ENCODE measurements around the gene TBC1D2B. TPM values are rescaled to one million over a fixed set of nuclear protein-coding genes. Genes with fewer than 3 reads are reported as not detected.
"Not testable (repeated sequence)": the region's sequence is repeated elsewhere in the genome, so short reads cannot be mapped to it uniquely, and the experiment has no call there.

TBC1D2B gene
- total RNA-seq, 6 donors from 2014 or later = 31.5 to 103 (median 64.2) TPM

GRCh38 chr15:77969055-77969454 lies 108.5 kb downstream of the TBC1D2B start:
- H3K27ac ChIP-seq = no peak overlapping the region
- ATAC-seq (ENCODE audit: low FRiP score in 2 of 2) (no peak), DNase-seq (no peak)
- WGBS, 2 donors = 87 to 91% methylated on average over 2 of the region's 2 CpGs
- TF ChIP-seq POLR2A (IDR thresholded peaks at IDR 0.05) (no peak), POLR2AphosphoS5 (IDR thresholded peaks at IDR 0.05) (no peak), EP300 (IDR thresholded peaks at IDR 0.05) (no peak)
- TF ChIP-seq, protein P1, sequence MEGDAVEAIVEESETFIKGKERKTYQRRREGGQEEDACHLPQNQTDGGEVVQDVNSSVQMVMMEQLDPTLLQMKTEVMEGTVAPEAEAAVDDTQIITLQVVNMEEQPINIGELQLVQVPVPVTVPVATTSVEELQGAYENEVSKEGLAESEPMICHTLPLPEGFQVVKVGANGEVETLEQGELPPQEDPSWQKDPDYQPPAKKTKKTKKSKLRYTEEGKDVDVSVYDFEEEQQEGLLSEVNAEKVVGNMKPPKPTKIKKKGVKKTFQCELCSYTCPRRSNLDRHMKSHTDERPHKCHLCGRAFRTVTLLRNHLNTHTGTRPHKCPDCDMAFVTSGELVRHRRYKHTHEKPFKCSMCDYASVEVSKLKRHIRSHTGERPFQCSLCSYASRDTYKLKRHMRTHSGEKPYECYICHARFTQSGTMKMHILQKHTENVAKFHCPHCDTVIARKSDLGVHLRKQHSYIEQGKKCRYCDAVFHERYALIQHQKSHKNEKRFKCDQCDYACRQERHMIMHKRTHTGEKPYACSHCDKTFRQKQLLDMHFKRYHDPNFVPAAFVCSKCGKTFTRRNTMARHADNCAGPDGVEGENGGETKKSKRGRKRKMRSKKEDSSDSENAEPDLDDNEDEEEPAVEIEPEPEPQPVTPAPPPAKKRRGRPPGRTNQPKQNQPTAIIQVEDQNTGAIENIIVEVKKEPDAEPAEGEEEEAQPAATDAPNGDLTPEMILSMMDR (IDR thresholded peaks at IDR 0.05) = no peak
- no peaks in the 10 kb centered on the region for H3K9me3 ChIP-seq
- no peaks in the 10 kb centered on the region for H3K27me3 ChIP-seq
- no peaks in the 10 kb centered on the region for H3K36me3 ChIP-seq
- H3K4me3 ChIP-seq = no peak overlapping the region
- H3K4me1 ChIP-seq = peaks cover 4 to 5% (median 5%) of the 10 kb centered on the region in 4 donors

- Histone ChIP-seq H3K27me3 (no peaks in the 10 kb centered on the region), H3K9me3 (no peaks in the 10 kb centered on the region), H3K27ac (no peak overlapping the region), H3K36me3 (no peaks in the 10 kb centered on the region), H3K4me1 (no peaks in the 10 kb centered on the region), H3K4me3 (no peak overlapping the region)
- DNase-seq (no peak), ATAC-seq (ENCODE audit: low FRiP score in 2 of 2) (no peak)
- no peak for TF ChIP-seq EP300 (IDR thresholded peaks at IDR 0.05)
- TF ChIP-seq, protein P1 (IDR thresholded peaks at IDR 0.05) = no peak
- TF ChIP-seq POLR2A (IDR thresholded peaks at IDR 0.05) = no peak
- TF ChIP-seq POLR2AphosphoS5 (IDR thresholded peaks at IDR 0.05) = no peak
- whole genome bisulfite sequencing, 2 donors = 59 to 60% methylated on average over 1 of the region's 1 CpG
These were observed 109.7 kb downstream of the TBC1D2B start for GRCh38 chr15:77967798-77968197.

DNA sequence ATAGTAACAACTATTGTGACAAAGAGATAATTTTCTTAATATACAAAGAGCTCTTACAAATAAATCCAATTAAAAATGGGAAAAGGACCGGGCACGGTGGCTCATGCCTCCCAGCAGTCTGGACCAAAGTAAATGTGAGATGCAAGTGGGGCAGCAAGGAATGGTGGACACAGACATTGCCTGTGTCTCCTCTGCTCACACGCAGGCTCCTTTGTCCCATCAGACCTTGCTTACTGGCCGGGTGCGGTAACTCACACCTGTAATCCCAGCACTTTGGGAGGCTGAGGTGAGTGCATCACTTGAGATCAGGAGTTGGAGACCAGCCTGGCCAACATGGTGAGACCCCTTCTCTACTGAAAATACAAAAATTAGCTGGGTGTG lies 110.3 kb downstream of the TBC1D2B start:
- DNase-seq = not testable (repeated sequence)

DNA sequence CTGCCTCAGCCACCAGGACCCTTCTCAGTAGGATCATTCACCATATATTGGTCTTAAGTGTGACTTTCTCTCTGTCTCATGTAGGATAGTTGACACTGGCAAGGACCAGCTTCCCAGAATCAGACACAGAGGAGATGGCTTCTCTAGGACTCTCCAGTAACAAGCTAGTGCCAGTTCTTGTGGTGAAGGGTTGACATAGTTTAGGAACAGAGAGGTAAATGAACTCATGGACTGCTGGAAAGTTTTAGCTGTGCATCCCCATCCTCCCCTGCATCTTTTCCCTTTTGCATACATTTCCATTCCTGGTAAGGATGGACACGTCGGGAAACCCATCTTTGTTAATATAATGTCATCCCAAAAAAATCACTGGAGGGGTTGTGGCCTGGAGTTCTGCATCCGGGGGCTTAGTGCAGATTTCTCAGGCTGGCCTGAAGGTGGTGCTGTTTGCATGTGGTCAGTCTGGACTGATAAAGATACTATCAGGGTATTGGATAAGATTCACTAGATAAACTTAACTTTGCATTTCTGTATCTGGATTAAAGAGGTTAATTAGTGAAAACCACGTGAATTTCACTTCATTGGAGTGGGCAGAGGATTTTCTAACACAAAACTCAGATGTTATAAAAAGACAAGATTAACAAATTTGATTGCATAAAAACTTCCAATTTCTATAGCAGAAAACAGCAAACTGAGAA lies 110.8 kb downstream of the TBC1D2B start:
- DNase-seq = no peak
- no peak overlapping the region for H3K4me3 ChIP-seq

More for the DNA sequence above, 110.3 kb downstream of the TBC1D2B start:
- H3K36me3 ChIP-seq; H3K4me3 ChIP-seq; H3K9me3 ChIP-seq; H3K27me3 ChIP-seq; ATAC-seq (ENCODE audit: low FRiP score in 2 of 2); H3K4me1 ChIP-seq; H3K27ac ChIP-seq: not testable (repeated sequence)
- 63 to 73% methylated on average over 5 of the region's 5 CpGs for WGBS, 2 donors

GRCh38 chr15:77964193-77964592 lies 113.3 kb downstream of the TBC1D2B start:
- ATAC-seq (ENCODE audit: low FRiP score in 2 of 2) (no peak), DNase-seq (no peak)
- H3K27me3 ChIP-seq = no peaks in the 10 kb centered on the region
- H3K27ac ChIP-seq = no peak overlapping the region
- H3K9me3 ChIP-seq = no peaks in the 10 kb centered on the region
- 45 to 64% methylated on average over 1 of the region's 1 CpG for WGBS, 2 donors
- no peak overlapping the region for H3K4me3 ChIP-seq
- no peaks in the 10 kb centered on the region for H3K36me3 ChIP-seq
- H3K4me1 ChIP-seq = peaks cover 4 to 6% (median 5%) of the 10 kb centered on the region in 4 donors
- TF ChIP-seq POLR2A (IDR thresholded peaks at IDR 0.05) = no peak
- TF ChIP-seq, protein P1 (IDR thresholded peaks at IDR 0.05) = no peak
- TF ChIP-seq EP300 (IDR thresholded peaks at IDR 0.05) = no peak
- no peak for TF ChIP-seq POLR2AphosphoS5 (IDR thresholded peaks at IDR 0.05)

More for the DNA sequence above, 110.8 kb downstream of the TBC1D2B start:
- H3K4me1 ChIP-seq = no peaks in the 10 kb centered on the region
- H3K9me3 ChIP-seq = no peaks in the 10 kb centered on the region
- peak; percentile 71 to 92 for ATAC-seq (ENCODE audit: low FRiP score in 2 of 2)
- no peak overlapping the region for H3K27ac ChIP-seq
- 0 to 5% methylated on average over 4 of the region's 4 CpGs for WGBS, 2 donors
- H3K27me3 ChIP-seq = no peaks in the 10 kb centered on the region
- TF ChIP-seq, protein P1 (IDR thresholded peaks at IDR 0.05) = peak; percentile 64 to 79 (median 73)
- TF ChIP-seq EP300 (IDR thresholded peaks at IDR 0.05) (no peak), POLR2AphosphoS5 (IDR thresholded peaks at IDR 0.05) (no peak), POLR2A (IDR thresholded peaks at IDR 0.05) (no peak)
- H3K36me3 ChIP-seq = no peaks in the 10 kb centered on the region

Measured in upper lobe of left lung (tissue), 6 donors.